ENCODE results near the gene NTM.

Gene NTM

DNA sequence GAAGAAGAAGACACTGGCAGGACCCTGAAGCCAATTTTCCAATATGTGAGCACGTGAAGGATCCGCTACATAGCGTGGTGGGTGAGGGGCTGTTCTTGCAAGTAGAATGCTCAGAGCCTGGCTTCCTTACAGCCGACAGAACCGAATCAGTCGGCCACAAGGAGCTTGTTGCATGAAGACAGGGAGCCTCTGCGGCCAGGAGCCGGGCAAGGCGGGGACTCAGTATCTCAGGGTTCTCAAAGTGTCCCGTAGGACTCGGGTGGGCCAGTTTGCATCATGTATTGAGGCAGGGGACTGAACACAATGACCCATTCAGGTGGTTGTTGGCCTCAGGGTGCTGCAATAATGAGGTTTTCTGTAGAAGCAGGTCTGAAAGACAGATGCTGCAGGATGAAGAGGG is 289.5 kb downstream of the NTM start:
- Histone ChIP-seq H3K4me3 (ENCODE audit: low read depth, low read length) (no peak overlapping the region), H3K4me2 (ENCODE audit: low read length) (no peak overlapping the region), H3K27ac (no peak overlapping the region), H3K36me3 (ENCODE audit: control insufficient read depth, insufficient read depth, low read length) (no peaks in the 10 kb centered on the region), H3K4me1 (no peaks in the 10 kb centered on the region), H3K9ac (no peak overlapping the region), H3K27me3 (ENCODE audit: control insufficient read depth, insufficient read depth, low read length) (no peaks in the 10 kb centered on the region), H3K79me2 (no peaks in the 10 kb centered on the region), H3K9me3 (ENCODE audit: control insufficient read depth, low read length) (no peaks in the 10 kb centered on the region), H2AFZ (no peak overlapping the region)
- TF ChIP-seq, protein P1, sequence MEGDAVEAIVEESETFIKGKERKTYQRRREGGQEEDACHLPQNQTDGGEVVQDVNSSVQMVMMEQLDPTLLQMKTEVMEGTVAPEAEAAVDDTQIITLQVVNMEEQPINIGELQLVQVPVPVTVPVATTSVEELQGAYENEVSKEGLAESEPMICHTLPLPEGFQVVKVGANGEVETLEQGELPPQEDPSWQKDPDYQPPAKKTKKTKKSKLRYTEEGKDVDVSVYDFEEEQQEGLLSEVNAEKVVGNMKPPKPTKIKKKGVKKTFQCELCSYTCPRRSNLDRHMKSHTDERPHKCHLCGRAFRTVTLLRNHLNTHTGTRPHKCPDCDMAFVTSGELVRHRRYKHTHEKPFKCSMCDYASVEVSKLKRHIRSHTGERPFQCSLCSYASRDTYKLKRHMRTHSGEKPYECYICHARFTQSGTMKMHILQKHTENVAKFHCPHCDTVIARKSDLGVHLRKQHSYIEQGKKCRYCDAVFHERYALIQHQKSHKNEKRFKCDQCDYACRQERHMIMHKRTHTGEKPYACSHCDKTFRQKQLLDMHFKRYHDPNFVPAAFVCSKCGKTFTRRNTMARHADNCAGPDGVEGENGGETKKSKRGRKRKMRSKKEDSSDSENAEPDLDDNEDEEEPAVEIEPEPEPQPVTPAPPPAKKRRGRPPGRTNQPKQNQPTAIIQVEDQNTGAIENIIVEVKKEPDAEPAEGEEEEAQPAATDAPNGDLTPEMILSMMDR (IDR thresholded peaks at IDR 0.05): no peak

DNA sequence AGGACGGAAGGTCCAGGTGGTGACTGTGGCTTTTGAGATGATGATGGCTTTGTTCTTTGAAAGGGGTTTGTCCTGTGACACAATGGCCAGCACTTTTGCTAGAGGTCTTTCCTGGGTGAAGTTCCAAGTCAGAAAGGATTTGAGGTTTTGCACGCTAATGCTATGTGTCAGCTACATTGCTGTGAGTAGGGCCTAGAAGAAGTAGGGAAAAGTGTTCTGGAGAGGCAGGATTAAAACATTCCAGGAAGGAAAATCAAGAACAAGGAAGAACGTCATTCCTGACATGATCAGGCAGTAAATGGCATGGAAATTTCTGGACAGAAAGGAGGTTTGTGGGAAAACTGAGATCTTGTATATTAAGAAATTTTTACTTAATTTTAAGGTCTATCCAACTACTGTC is 290.7 kb downstream of the NTM start:
- Histone ChIP-seq H3K9me3 (ENCODE audit: control insufficient read depth, low read length) (no peaks in the 10 kb centered on the region), H3K4me2 (ENCODE audit: low read length) (no peak overlapping the region), H3K4me1 (no peaks in the 10 kb centered on the region), H2AFZ (no peak overlapping the region), H3K79me2 (no peaks in the 10 kb centered on the region), H3K36me3 (ENCODE audit: control insufficient read depth, insufficient read depth, low read length) (no peaks in the 10 kb centered on the region), H3K27ac (no peak overlapping the region), H3K27me3 (ENCODE audit: control insufficient read depth, insufficient read depth, low read length) (no peaks in the 10 kb centered on the region), H3K9ac (no peak overlapping the region), H3K4me3 (ENCODE audit: low read depth, low read length) (no peak overlapping the region)
- TF ChIP-seq, protein P1 (IDR thresholded peaks at IDR 0.05): no peak

DNA sequence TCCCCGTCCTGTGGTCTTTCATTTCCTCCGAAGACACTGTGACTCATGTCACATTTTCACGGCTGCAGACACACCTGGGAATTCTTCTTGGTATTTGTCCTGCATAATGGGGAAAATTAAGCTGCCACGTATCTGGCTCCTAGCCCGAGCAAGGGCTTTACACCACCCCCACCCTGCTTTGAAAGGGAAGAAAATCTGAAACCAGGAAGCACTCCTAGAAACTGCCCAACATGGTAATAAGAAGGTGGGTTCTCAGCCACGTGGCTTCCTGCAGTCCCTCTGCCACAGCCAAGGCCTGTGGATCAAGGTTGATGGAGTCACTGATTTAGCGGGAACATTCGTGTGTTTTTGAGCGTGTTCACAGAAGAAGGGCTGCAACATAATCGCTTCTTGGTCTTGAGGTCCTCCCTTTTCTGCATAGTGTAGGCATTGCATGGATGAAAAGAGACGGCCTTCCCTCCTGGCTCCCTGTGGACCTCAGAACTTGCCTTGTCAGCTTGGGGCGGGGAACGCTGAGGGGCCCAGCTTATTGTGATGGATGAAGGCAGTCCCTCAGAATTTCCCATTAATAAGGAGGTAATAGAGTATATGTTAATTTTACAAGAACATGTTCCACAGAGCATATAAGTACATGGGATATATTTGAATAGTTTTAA is 292.0 kb downstream of the NTM start:
- Histone ChIP-seq H3K9ac (no peak overlapping the region), H3K4me1 (no peaks in the 10 kb centered on the region), H3K79me2 (no peaks in the 10 kb centered on the region), H3K4me3 (ENCODE audit: low read depth, low read length) (no peak overlapping the region), H3K27me3 (ENCODE audit: control insufficient read depth, insufficient read depth, low read length) (no peaks in the 10 kb centered on the region), H3K27ac (no peak overlapping the region), H3K36me3 (ENCODE audit: control insufficient read depth, insufficient read depth, low read length) (no peaks in the 10 kb centered on the region), H3K4me2 (ENCODE audit: low read length) (no peak overlapping the region), H2AFZ (no peak overlapping the region), H3K9me3 (ENCODE audit: control insufficient read depth, low read length) (no peaks in the 10 kb centered on the region)
- TF ChIP-seq, protein P1 (IDR thresholded peaks at IDR 0.05): no peak

DNA sequence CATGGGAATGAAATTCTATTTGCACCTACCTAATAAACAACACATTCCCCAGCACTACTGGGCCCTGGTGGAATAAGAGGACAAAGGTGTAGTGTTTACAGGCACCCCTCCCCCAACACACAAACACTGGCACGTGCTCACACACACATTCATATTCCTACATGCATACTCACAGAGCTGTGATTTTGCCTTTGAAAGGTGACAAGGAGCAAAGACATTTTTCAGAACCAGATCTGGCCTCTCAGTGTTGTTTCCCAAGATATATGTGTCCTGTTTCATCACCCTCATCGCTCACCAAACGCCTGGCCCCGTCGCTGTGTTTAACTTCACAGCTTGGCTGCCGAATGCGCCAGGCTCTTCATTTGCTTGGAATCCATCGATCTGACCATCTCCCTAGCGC is 292.6 kb downstream of the NTM start:
- H3K4me1 ChIP-seq: no peaks in the 10 kb centered on the region
- H3K4me2 ChIP-seq (ENCODE audit: low read length): no peak overlapping the region
- H3K9ac ChIP-seq: no peak overlapping the region
- H3K79me2 ChIP-seq: no peaks in the 10 kb centered on the region
- H3K9me3 ChIP-seq (ENCODE audit: control insufficient read depth, low read length): no peaks in the 10 kb centered on the region
- H3K27me3 ChIP-seq (ENCODE audit: control insufficient read depth, insufficient read depth, low read length): no peaks in the 10 kb centered on the region
- TF ChIP-seq, protein P1 (IDR thresholded peaks at IDR 0.05): no peak
- H3K4me3 ChIP-seq (ENCODE audit: low read depth, low read length): no peak overlapping the region
- no peak overlapping the region for H3K27ac ChIP-seq
- no peak overlapping the region for H2AFZ ChIP-seq
- H3K36me3 ChIP-seq (ENCODE audit: control insufficient read depth, insufficient read depth, low read length): no peaks in the 10 kb centered on the region

All from parathyroid adenoma (tissue), 2 donors.